Activated CD4-positive, CD25-positive, alpha-beta regulatory T cell treated with anti-CD3 and anti-CD28 coated beads, Interleukin-2, amount 50 U/mL, for 72 hours (primary cell): ENCODE data around the gene AMN1.
A peak's percentile ranks its signal among the peaks of the same experiment; 100 is the strongest.
"Not testable (repeated sequence)": the region's sequence is repeated elsewhere in the genome, so short reads cannot be mapped to it uniquely, and the experiment has no call there.

Source experiments
- DNase-seq: peaks from one replicate; pipeline ENCODE4 v3.0.0; 2021

The AMN1 gene

GRCh38 chr12:31728917-31729640, at the start of gene AMN1:
Gene AMN1, minus strand, starts transcription at chr12:31729021. Its CDS starts 13 bp downstream, at chr12:31729008.
- peak; percentile 96 for DNase-seq

GRCh38 chr12:31773867-31774266, 45.0 kb upstream of the AMN1 start:
- no peak for DNase-seq

GRCh38 chr12:31773223-31773750, 44.5 kb upstream of the AMN1 start:
- DNase-seq, result no peak

- DNase-seq, result no peak
Observed at GRCh38 chr12:31772685-31773222, 43.9 kb upstream of the AMN1 start.

- no peak for DNase-seq
Observed at GRCh38 chr12:31772186-31772585, 43.4 kb upstream of the AMN1 start.

GRCh38 chr12:31768046-31768445, 39.2 kb upstream of the AMN1 start:
- DNase-seq, result no peak

- DNase-seq, result no peak
Observed at GRCh38 chr12:31765931-31766330, 37.1 kb upstream of the AMN1 start.

- DNase-seq, result no peak
Observed at GRCh38 chr12:31759632-31760459, 31.0 kb upstream of the AMN1 start.

GRCh38 chr12:31758297-31758696, 29.5 kb upstream of the AMN1 start:
- DNase-seq, result not testable (repeated sequence)

GRCh38 chr12:31756977-31757420, 28.2 kb upstream of the AMN1 start:
- no peak for DNase-seq

- no peak for DNase-seq
Observed at GRCh38 chr12:31752450-31752849, 23.6 kb upstream of the AMN1 start.

- DNase-seq, result no peak
Observed at GRCh38 chr12:31751085-31751484, 22.3 kb upstream of the AMN1 start.

GRCh38 chr12:31750747-31751039, 21.9 kb upstream of the AMN1 start:
- DNase-seq, result no peak

GRCh38 chr12:31749024-31749704, 20.3 kb upstream of the AMN1 start:
- DNase-seq, result peak; percentile 64

GRCh38 chr12:31745242-31745641, 16.4 kb upstream of the AMN1 start:
- DNase-seq, result no peak

- DNase-seq, result not testable (repeated sequence)
Observed at GRCh38 chr12:31744363-31744762, 15.5 kb upstream of the AMN1 start.

- DNase-seq, result no peak
Observed at GRCh38 chr12:31742891-31743290, 14.1 kb upstream of the AMN1 start.

GRCh38 chr12:31740628-31741027, 11.8 kb upstream of the AMN1 start:
- DNase-seq, result no peak

- DNase-seq, result no peak
Observed at GRCh38 chr12:31737763-31738162, 8.9 kb upstream of the AMN1 start.

- no peak for DNase-seq
Observed at GRCh38 chr12:31737345-31737744, 8.5 kb upstream of the AMN1 start.

- DNase-seq, result no peak
Observed at GRCh38 chr12:31736472-31736871, 7.7 kb upstream of the AMN1 start.

- peak; percentile 44 for DNase-seq
Observed at GRCh38 chr12:31733549-31734432, 5.0 kb upstream of the AMN1 start.
